HG02852 (cell line): Measurements from ENCODE around the gene OAF.
"Not testable (repeated sequence)": the region's sequence is repeated elsewhere in the genome, so short reads cannot be mapped to it uniquely, and the experiment has no call there.

Source experiments
- ATAC-seq: cut with Tn5 transposase; IDR thresholded peaks from one replicate; pipeline ENCODE4 v1.9.1; 2021; ENCODE audit warnings: mild to moderate bottlenecking, moderate library complexity; ENCODE audit not compliant: unreplicated experiment

The OAF gene

GRCh38 chr11:120239713-120240640 is 29.1 kb downstream of the OAF start, which contains the start of gene POU2F3:
Gene POU2F3, plus strand, starts transcription at chr11:120240140. Its CDS starts 204 bp downstream, at chr11:120240344.
- ATAC-seq, result no peak

GRCh38 chr11:120240866-120241265 is 30.0 kb downstream of the OAF start:
- ATAC-seq, result no peak

GRCh38 chr11:120241277-120241676 is 30.4 kb downstream of the OAF start:
- no peak for ATAC-seq

DNA sequence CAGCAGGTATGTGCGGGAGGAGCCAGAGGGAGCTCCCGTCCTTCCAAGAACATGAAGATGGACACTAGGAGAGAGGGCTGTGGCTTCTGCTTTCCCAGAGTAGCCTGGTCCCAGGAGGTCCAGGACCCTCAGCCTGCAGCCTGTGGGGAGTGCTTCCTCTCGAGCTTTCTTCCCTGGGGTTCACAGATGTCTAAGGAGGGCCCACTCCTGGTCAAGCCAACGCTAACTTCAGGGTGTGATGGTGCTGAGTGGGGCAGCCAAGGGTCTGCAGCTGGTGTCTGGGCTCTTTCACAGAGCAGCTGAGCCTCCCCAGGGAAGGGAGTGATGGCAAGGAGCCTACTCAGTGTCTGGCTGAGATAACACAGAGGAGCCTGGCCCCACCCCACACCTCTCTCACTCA is 32.4 kb downstream of the OAF start:
- no peak for ATAC-seq

GRCh38 chr11:120244476-120245365 is 33.9 kb downstream of the OAF start:
- ATAC-seq, result no peak

GRCh38 chr11:120245434-120245833 is 34.6 kb downstream of the OAF start:
- no peak for ATAC-seq

DNA sequence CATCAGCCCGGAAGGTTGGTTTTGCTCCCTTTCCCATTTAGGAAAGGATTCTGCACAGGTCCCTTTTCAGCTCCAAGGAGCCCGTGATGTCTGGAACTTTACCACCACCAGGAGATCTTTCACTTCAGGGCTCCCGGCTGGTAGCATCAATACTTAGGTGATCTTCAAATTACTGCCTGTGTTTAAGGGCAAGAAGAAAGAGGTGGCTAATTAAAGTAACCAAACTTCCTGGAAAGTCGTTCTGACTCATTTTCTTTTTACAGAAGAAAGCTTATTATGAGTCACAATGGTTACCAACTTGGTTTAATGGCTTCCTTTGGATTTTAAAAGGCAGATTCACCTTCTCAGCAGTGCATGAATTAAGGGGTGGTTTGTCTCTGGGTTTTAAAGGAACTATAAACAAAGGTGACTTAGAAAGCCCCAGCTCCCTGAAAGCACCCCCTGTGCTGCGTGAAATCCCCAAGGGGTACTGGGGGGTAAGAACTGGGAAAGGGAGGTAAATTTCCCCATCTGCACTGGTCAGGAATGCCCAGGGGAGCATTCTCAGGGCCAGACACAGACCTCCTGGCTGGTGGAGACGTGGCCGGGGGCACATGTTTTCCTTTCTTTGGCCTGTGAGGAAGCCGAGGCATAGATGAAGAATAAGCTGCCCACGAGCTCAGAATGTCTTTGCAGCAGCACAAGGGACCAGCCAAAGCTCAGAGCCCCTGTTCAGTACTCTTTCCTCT is 37.9 kb downstream of the OAF start:
- ATAC-seq, result peak; percentile 80

- ATAC-seq, result no peak
Observed at GRCh38 chr11:120249279-120250262, 38.7 kb downstream of the OAF start.

DNA sequence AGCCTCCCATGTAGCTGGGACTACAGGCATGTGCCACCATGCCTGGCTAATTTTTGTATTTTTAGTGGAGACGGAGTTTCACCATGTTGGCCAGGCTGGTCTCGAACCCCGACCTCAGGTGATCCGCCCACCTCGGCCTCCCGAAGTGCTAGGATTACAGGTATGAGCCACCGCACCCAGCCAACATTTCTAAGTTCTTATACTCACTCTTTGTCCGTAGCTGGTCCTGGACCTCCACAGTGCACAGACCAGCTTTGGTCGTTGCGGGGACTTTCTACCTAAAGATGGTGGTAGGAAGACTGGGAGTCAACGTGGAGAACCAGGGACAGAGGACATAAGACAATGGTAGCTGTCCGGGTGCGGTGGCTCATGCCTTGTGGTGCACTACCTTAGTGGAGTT is 42.5 kb downstream of the OAF start:
- not testable (repeated sequence) for ATAC-seq

GRCh38 chr11:120254788-120255518 is 44.1 kb downstream of the OAF start:
- ATAC-seq, result no peak

GRCh38 chr11:120255519-120255866 is 44.7 kb downstream of the OAF start:
- no peak for ATAC-seq

GRCh38 chr11:120256178-120256577 is 45.3 kb downstream of the OAF start:
- ATAC-seq, result no peak

GRCh38 chr11:120256779-120257178 is 45.9 kb downstream of the OAF start:
- ATAC-seq, result no peak

GRCh38 chr11:120257346-120257745 is 46.5 kb downstream of the OAF start:
- ATAC-seq, result no peak

DNA sequence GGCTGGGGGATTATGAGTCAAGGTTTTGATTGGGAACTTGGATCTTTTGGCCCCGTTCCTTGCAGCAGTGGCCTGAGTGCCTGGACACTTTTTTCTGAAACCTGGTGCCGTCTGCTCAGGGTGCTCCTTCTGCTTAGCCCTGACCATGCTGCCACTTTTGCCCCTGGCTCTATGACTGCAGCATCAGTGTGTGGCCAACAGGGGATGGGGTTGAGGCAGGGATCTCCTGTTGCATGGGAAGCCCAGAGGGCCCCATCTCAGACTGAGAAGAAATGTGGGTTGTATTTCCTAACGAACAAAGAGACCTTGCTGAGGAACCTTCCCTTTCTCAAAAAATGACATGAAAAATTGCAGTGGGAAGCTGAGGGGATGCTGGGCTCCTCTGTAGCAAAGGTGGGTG is 47.8 kb downstream of the OAF start:
- no peak for ATAC-seq

DNA sequence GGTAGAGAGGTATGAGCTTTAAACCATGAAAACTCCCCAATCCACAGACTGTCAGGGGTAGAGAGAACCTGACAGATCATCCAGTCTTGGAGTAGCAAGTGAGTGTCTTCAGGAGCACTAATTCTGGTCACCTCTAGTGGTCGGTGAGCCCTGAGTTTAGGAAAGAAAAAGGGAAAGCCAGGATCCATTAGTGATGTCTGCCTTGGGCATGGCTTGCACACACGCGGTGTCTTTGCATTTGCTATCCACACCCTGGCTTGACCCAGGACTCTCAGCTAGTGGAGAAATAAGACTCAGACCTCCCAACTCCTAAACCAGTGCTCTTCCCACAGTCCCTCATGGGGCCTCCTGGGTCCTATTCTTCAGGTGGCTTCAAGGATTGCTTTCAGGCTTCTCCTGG is 48.4 kb downstream of the OAF start:
- ATAC-seq, result no peak

- no peak for ATAC-seq
Observed at GRCh38 chr11:120259988-120260565, 49.2 kb downstream of the OAF start.

DNA sequence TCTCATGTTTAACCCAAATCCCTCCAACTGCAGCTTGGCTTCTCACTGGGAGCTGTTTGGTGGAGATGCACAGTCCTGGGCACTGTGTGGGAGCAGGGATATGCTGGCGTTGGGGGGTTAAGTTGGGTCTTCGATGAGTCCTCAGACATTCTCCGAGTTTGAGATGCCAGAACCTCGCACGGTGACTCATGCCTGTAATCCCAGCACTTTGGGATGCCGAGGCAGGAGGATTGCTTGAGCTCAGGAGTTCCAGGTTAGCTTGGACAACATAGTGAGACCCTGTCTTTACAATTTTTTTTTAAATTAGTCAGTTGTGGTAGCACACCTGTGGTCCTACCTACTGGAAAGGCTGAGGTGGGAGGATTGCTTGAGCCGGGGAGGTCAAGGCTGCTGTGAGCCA is 49.8 kb downstream of the OAF start:
- no peak for ATAC-seq

GRCh38 chr11:120261321-120261720 is 50.5 kb downstream of the OAF start:
- ATAC-seq, result no peak
